Upper lobe of left lung (tissue), 6 donors: ENCODE results near the gene CACNB4. TPM values are rescaled to one million over a fixed set of nuclear protein-coding genes. Genes with fewer than 3 reads are reported as not detected.
A peak's percentile ranks its signal among the peaks of the same experiment; 100 is the strongest.
"Not testable (repeated sequence)": the region's sequence is repeated elsewhere in the genome, so short reads cannot be mapped to it uniquely, and the experiment has no call there.

ENCODE experiments used
- ATAC-seq, 2 donors: fragments of 200-7000 bp; cut with Tn5 transposase; one replicate each; pipeline ENCODE4 v1.9.1; 2022; ENCODE audit warnings: mild to moderate bottlenecking in 2 of 2, moderate library complexity in 2 of 2; ENCODE audit not compliant: low FRiP score in 2 of 2
- DNase-seq, 2 donors: peaks; one replicate each; pipeline ENCODE4 v3.0.0-alpha.2; 2019 to 2020
- H3K27ac ChIP-seq, 4 donors: fragments of 200-600 bp; sonication (generic); one replicate each; pipeline ENCODE4 v1.5.1; 2016 to 2019
- H3K27me3 ChIP-seq, 4 donors: fragments of 200-600 bp; sonication (generic); one replicate each; pipeline ENCODE4 v1.5.1; 2017 to 2019
- H3K36me3 ChIP-seq, 4 donors: fragments of 200-600 bp; sonication (generic); one replicate each; pipeline ENCODE4 v1.5.1; 2016 to 2019
- H3K4me1 ChIP-seq, 4 donors: fragments of 200-600 bp; sonication (generic); one replicate each; pipeline ENCODE4 v1.5.1; 2018 to 2019
- H3K4me3 ChIP-seq, 4 donors: fragments of 200-600 bp; sonication (generic); one replicate each; pipeline ENCODE4 v1.5.1; 2017 to 2019; ENCODE audit warnings: mild to moderate bottlenecking in 2 of 4, moderate library complexity in 1 of 4
- H3K9me3 ChIP-seq, 4 donors: fragments of 200-600 bp; sonication (generic); one replicate each; pipeline ENCODE4 v1.5.1; 2018 to 2019
- CTCF ChIP-seq, 6 experiments: fragments of 450-650 bp in 4 of 6; fragments of 200-600 bp in 2 of 6; sonication (generic) in 2 of 6; IDR thresholded peaks; one replicate each; pipeline ENCODE4 v1.5.1; 2016 to 2019; ENCODE audit warnings: antibody characterized with exemption in 6 of 6
- EP300 ChIP-seq, 4 donors: sonication (generic); formaldehyde crosslinking; IDR thresholded peaks; one replicate each; pipeline ENCODE4 v1.5.1; 2017; ENCODE audit warnings: antibody characterized with exemption in 4 of 4, control low read depth in 2 of 4
- POLR2A ChIP-seq, 4 donors: fragments of 450-650 bp; IDR thresholded peaks; one replicate each; pipeline ENCODE4 v1.5.1; 2016 to 2017; ENCODE audit warnings: antibody characterized with exemption in 4 of 4, mild to moderate bottlenecking in 2 of 4
- POLR2AphosphoS5 ChIP-seq, 2 donors: sonication (generic); formaldehyde crosslinking; IDR thresholded peaks; one replicate each; pipeline ENCODE4 v1.5.1; 2017; ENCODE audit warnings: antibody characterized with exemption in 2 of 2
- WGBS, 2 donors: methylation state at CpG; one replicate each; pipeline ENCODE4 v1.1.5; 2017 to 2018; 5-methylcytosine and 5-hydroxymethylcytosine counted together
- total RNA-seq, 6 donors: library from RNA; depleted of rRNA in 4 of 6; stranded (reverse); fragments of >200 nt in 4 of 6; gene quantifications; one replicate each; pipeline versions ENCODE4 v1.1.0 to v1.2.1, GENCODE V29; 2016 to 2021
- donor health status: DM: no; HTN: no; CAD: no; lungs with moderate emphysema.
- donor health status: DM: no; HTN: yes; CAD: no; lungs with severe emphysema.

CACNB4 gene
- total RNA-seq, 6 donors from 2014 or later: 7.7 to 21.0 (median 12.8) TPM

GRCh38 chr2:152005607-152006006 is 93.2 kb downstream of the CACNB4 start:
- Histone ChIP-seq H3K36me3 (no peaks in the 10 kb centered on the region), H3K27me3 (no peaks in the 10 kb centered on the region), H3K9me3 (no peaks in the 10 kb centered on the region), H3K4me1 (peaks cover 5 to 13% (median 7%) of the 10 kb centered on the region in 4 donors), H3K27ac (no peak overlapping the region), H3K4me3 (no peak overlapping the region)
- 48 to 57% methylated on average over 4 of the region's 4 CpGs for WGBS, 2 donors
- no peak for DNase-seq
- ATAC-seq: peak in 1 of 2 donors; percentile 36
- TF ChIP-seq POLR2AphosphoS5 (IDR thresholded peaks at IDR 0.05) (no peak), EP300 (IDR thresholded peaks at IDR 0.05) (no peak), CTCF (IDR thresholded peaks at IDR 0.05) (no peak), POLR2A (IDR thresholded peaks at IDR 0.05) (no peak)

GRCh38 chr2:152003283-152003682 is 95.6 kb downstream of the CACNB4 start:
- DNase-seq, H3K4me3 ChIP-seq, H3K27me3 ChIP-seq, H3K27ac ChIP-seq, H3K36me3 ChIP-seq, ATAC-seq, H3K9me3 ChIP-seq: not testable (repeated sequence)
- WGBS, 2 donors: 56 to 61% methylated on average over 5 of the region's 5 CpGs
- H3K4me1 ChIP-seq: peaks cover 5 to 13% (median 7%) of the 10 kb centered on the region in 4 donors

- DNase-seq (peak in 1 of 2 donors; percentile 68), ATAC-seq (peak; percentile 68 to 72)
- Histone ChIP-seq H3K4me3 (no peak overlapping the region), H3K4me1 (peaks cover 0 to 2% (median under 1%) of the 10 kb centered on the region in 4 donors), H3K9me3 (no peaks in the 10 kb centered on the region), H3K36me3 (no peaks in the 10 kb centered on the region), H3K27me3 (no peaks in the 10 kb centered on the region), H3K27ac (no peak overlapping the region)
- TF ChIP-seq CTCF (IDR thresholded peaks at IDR 0.05): peak; percentile 25 to 58 (median 54)
- TF ChIP-seq POLR2A (IDR thresholded peaks at IDR 0.05): no peak
- TF ChIP-seq POLR2AphosphoS5 (IDR thresholded peaks at IDR 0.05): no peak
- no peak for TF ChIP-seq EP300 (IDR thresholded peaks at IDR 0.05)
- 43 to 47% methylated on average over 6 of the region's 6 CpGs for WGBS, 2 donors
These were observed 99.8 kb downstream of the CACNB4 start for GRCh38 chr2:151999053-151999452.

GRCh38 chr2:151996243-151997003 is 102.4 kb downstream of the CACNB4 start:
- no peaks in the 10 kb centered on the region for H3K9me3 ChIP-seq
- H3K4me1 ChIP-seq: no peaks in the 10 kb centered on the region
- WGBS, 2 donors: 31 to 61% methylated on average over 2 of the region's 2 CpGs
- no peaks in the 10 kb centered on the region for H3K36me3 ChIP-seq
- H3K4me3 ChIP-seq: no peak overlapping the region
- no peaks in the 10 kb centered on the region for H3K27me3 ChIP-seq
- DNase-seq (no peak), ATAC-seq (peak in 1 of 2 donors; percentile 46)
- H3K27ac ChIP-seq: no peak overlapping the region
- TF ChIP-seq POLR2AphosphoS5 (IDR thresholded peaks at IDR 0.05) (no peak), EP300 (IDR thresholded peaks at IDR 0.05) (no peak), CTCF (IDR thresholded peaks at IDR 0.05) (no peak), POLR2A (IDR thresholded peaks at IDR 0.05) (no peak)

GRCh38 chr2:151995161-151995557 is 103.7 kb downstream of the CACNB4 start:
- no peak overlapping the region for H3K4me3 ChIP-seq
- no peaks in the 10 kb centered on the region for H3K9me3 ChIP-seq
- no peak for ATAC-seq
- H3K27ac ChIP-seq: peak overlapping the region in 1 of 4 donors; percentile 54
- no peaks in the 10 kb centered on the region for H3K27me3 ChIP-seq
- no peaks in the 10 kb centered on the region for H3K36me3 ChIP-seq
- no peak for DNase-seq
- no peaks in the 10 kb centered on the region for H3K4me1 ChIP-seq
- no peak for TF ChIP-seq POLR2A (IDR thresholded peaks at IDR 0.05)
- TF ChIP-seq POLR2AphosphoS5 (IDR thresholded peaks at IDR 0.05): no peak
- TF ChIP-seq EP300 (IDR thresholded peaks at IDR 0.05): no peak
- no peak for TF ChIP-seq CTCF (IDR thresholded peaks at IDR 0.05)
- 70 to 88% methylated on average over 2 of the region's 2 CpGs for WGBS, 2 donors

GRCh38 chr2:151994178-151994577 is 104.7 kb downstream of the CACNB4 start:
- WGBS, 2 donors: 94 to 95% methylated on average over 8 of the region's 8 CpGs
- not testable (repeated sequence) for H3K27me3 ChIP-seq, H3K36me3 ChIP-seq, H3K4me3 ChIP-seq, H3K27ac ChIP-seq, H3K9me3 ChIP-seq, H3K4me1 ChIP-seq, DNase-seq, ATAC-seq
